NT2/D1 (cell line): Measurements from ENCODE around the gene SRM.

Experiments
- YY1 ChIP-seq: IDR thresholded peaks from 2 replicates; pipeline ENCODE4 v1.6.1; 2011; ENCODE audit not compliant: insufficient read length, insufficient read depth
- ZNF274 ChIP-seq: IDR thresholded peaks from 2 replicates; pipeline ENCODE4 v1.6.1; 2011; ENCODE audit warnings: mild to moderate bottlenecking, low read depth, low read length

DNA sequence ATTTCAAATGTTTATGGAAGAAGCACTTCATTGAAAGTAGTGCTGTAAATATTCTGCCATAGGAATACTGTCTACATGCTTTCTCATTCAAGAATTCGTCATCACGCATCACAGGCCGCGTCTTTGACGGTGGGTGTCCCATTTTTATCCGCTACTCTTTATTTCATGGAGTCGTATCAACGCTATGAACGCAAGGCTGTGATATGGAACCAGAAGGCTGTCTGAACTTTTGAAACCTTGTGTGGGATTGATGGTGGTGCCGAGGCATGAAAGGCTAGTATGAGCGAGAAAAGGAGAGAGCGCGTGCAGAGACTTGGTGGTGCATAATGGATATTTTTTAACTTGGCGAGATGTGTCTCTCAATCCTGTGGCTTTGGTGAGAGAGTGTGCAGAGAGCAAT lies 36.6 kb downstream of the SRM start:
- TF ChIP-seq YY1: no peak
- TF ChIP-seq ZNF274: no peak
